AG10803 (cell line): ENCODE measurements around the gene BRICD5.

Experiments
- DNase-seq: peaks from one replicate; pipeline ENCODE4 v3.0.0; 2010; ENCODE audit warnings: low read depth
- H3K4me3 ChIP-seq: 2 replicates; pipeline ENCODE4 v1.5.1; 2011; ENCODE audit warnings: mild to moderate bottlenecking, low read length, control low read depth
- TF ChIP-seq, protein P1 (sequence below): conservative IDR thresholded peaks from 2 replicates; pipeline ENCODE4 v1.5.1; 2011; ENCODE audit warnings: mild to moderate bottlenecking, low read length, control low read depth, inconsistent platforms

The BRICD5 gene

DNA sequence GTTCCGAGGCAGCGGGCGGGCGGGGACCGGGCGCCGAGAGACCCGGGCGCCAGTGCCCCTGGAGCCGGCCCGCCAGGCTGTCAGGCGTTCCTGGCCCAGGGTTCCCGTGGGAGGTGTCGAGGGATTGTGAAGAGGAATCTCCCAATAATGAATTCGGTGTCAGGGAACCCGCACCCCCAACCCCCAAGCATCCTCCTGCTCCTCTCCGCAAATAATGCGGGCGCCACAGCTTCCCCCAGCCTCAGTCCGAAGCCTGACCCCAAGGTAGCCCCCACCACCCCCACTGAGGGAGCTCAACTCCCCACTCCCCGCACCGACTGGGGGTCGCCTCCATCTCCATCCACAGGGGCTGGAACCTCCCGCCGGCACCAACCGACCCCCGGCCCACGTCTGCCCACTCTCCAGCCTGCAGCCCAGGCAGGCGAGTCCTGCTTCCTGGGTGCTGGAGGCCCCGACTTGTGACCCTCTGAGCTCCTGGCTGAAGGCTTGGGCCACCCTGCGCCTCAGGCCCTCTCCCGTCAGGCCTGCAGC, 13.6 kb downstream of the BRICD5 start:
- no peak for DNase-seq
- no peak overlapping the region for H3K4me3 ChIP-seq
- TF ChIP-seq, protein P1, sequence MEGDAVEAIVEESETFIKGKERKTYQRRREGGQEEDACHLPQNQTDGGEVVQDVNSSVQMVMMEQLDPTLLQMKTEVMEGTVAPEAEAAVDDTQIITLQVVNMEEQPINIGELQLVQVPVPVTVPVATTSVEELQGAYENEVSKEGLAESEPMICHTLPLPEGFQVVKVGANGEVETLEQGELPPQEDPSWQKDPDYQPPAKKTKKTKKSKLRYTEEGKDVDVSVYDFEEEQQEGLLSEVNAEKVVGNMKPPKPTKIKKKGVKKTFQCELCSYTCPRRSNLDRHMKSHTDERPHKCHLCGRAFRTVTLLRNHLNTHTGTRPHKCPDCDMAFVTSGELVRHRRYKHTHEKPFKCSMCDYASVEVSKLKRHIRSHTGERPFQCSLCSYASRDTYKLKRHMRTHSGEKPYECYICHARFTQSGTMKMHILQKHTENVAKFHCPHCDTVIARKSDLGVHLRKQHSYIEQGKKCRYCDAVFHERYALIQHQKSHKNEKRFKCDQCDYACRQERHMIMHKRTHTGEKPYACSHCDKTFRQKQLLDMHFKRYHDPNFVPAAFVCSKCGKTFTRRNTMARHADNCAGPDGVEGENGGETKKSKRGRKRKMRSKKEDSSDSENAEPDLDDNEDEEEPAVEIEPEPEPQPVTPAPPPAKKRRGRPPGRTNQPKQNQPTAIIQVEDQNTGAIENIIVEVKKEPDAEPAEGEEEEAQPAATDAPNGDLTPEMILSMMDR: no peak

DNA sequence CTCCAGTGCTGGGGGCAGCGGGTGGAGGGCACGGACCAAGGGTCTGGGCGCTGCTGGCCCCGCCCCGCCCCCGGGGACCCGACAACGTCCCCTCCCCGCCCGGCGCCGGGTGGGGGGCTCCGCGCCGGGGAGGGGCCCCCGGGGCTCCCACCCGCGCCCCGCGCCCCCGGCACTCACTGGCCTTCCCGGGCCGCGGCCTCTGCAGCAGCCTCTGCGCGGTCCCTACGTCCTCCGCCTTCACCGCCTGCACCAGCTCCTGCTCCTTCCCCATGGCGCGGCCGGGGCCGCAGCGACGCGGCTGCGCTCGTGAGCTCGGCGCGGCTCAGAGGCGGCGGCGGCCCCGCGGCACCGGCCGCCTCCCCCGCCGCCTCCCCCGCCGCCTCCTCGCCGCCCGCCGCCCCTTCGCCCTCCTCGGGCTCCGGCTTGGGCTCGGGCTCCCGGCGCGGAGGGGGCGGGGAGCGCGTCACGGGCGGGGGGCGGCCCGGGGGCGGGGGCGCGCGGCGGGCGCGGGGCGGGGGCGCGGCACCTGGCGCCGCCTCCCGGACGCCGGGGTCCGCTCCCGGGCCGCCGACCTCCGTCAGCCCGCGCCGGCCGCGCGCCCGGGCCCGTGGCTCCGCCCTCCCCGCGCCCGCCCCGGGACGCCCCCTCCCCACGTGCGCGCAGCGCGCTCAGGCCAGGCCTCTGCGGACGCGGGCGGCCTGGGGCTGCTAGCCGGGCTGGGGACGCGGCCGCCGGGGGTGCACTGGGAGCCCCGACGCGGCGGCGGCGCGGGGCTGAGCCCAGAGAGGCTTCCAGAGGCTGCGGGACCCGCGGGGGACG, 14.3 kb downstream of the BRICD5 start, which contains the start of gene CASKIN1:
Gene CASKIN1 (minus strand): TSS at position 444 of the 819 bp plus-strand sequence. CDS start 173 bp downstream, at position 271.
- peak within 1 kb of the TSS; percentile 17; the same call in 1 of the 2 replicates for H3K4me3 ChIP-seq
- TF ChIP-seq, protein P1: no peak
- DNase-seq: no peak

DNA sequence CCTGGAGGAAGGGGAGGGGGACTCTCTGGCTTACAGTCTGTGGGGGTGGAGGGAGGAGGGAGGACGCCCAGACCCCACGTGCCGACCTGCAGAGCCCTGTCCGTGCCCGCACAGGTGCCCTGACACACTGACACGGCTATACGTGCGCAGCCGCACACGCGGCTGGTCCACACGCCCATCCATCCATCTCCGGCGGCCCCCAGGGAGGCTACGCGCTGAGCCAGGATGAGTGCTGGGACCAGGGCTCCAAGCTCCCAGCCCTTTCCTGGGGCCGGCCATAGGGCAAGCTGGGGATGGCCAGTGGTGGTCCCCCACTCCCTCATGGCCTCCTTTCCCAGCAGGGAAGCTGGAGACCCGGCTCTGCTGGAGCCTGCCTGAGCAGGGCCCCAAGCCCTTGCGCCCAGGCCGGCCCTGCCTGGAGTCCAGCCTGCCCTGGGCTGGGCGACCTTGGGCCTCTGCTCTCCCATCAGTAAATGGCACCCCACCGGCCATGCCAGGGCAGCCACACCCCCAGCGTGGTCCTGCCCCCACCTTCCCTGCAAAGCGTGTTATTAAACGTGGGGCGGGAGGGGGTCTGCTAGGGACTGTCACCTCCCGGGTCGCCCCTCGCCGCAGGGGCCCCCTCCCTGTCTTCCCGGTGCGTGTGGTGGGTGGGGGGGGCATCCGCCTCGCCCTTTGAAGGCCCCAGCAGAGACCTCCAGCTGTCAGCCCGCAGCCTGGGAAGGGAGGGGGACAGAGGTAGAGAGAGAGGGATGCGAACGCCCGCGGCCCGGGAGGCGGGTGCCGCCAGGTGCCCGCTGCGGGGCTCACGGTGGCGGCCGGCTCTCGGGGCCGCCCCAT, 15.1 kb downstream of the BRICD5 start:
- H3K4me3 ChIP-seq: no peak overlapping the region
- DNase-seq: no peak
- TF ChIP-seq, protein P1: no peak

DNA sequence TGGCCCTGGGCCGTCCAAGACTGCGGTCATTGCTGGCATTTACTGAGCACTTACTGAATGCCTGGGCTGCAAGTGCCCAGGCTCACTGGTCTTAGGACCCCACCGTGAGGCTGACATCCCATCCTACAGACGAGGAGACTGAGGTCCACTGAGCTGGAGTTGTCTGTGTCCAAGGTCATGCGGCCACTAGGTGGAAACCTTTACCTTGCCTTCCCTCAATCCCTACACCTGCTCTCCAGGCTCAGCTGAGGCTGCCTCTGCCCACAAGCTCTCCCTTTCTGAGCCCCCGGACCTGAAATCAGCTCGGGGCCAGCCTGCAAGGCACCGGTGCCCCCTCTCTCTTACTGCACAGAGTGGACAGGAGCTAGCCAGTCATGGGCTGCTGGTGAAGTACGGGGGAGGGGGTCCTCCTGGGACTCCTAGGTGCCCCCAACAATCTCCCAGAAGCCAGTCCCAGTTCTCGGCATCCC, 15.8 kb downstream of the BRICD5 start:
- TF ChIP-seq, protein P1: peak; percentile 37
- DNase-seq: peak; percentile 33
- no peak overlapping the region for H3K4me3 ChIP-seq

DNA sequence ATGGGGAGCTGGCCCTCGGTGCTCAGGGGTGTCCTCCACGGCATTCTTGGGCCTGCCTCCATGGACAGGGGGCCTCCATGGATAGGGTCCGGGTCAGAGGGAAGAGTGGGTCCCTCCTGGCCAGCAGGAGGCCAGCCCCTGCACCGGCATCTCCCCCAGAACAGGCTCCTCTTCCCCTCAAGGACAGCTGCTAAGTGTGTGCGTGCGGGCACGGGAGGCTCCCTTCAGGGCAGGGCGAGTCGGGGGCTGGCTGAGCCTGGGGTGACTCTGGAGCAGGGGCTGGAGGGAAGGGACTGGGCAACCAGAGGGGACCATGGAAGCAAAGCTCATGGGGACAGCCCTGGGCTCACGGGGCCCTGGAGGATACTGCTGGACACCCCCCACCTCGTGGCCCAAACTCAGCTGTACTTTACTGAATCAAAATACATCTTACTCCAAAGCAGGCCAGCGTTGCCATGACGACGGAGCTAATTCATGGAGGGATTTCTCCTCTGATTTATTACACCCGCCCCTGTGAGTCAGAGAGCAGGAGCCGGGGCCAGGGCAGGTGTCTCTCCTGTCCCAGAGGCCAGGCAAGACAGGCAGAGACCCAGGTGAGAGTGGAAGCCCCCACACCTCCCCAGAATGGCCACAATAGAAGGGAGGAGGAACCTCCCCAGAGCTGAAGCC, 16.4 kb downstream of the BRICD5 start:
- no peak overlapping the region for H3K4me3 ChIP-seq
- TF ChIP-seq, protein P1: no peak
- peak; percentile 22 for DNase-seq

DNA sequence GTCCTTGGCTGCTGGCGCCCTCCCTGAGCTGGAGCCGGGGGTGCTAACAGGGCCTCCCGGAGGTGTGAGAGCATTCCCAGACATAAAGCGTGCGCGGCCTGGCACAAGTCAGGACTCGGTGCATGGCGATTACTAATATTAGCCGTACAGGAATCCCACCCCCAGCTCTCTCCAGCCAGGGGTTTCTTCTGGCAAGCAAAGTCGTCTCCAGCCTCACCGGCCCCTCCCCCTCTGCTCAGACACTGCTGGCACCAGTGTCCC, 19.3 kb downstream of the BRICD5 start:
- TF ChIP-seq, protein P1: no peak
- no peak for DNase-seq
- H3K4me3 ChIP-seq: no peak overlapping the region
